K562 (cell line): Measurements from ENCODE around the gene MYCBP. TPM values are rescaled to one million over a fixed set of nuclear protein-coding genes. Genes with fewer than 3 reads are reported as not detected.

ENCODE experiments used
- BHLHE40 ChIP-seq: IDR thresholded peaks from 2 replicates; pipeline ENCODE4 v1.6.1; 2011; ENCODE audit warnings: low read length, improper control_type of control experiment
- CAMTA2 ChIP-seq: fragments of 250-450 bp; sonication (Bioruptor Pico); conservative IDR thresholded peaks from 2 replicates; pipeline ENCODE4 v1.5.1; 2022
- CREM ChIP-seq: IDR thresholded peaks from 2 replicates; pipeline ENCODE4 v1.6.1; 2014; ENCODE audit warnings: antibody characterized with exemption, low read depth
- HDAC1 ChIP-seq, 2 experiments: fragments of 450-650 bp; IDR thresholded peaks; 2 replicates each; pipeline ENCODE4 v1.6.1; 2016 to 2017; ENCODE audit warnings: inconsistent platforms in 1 of 2, mild to moderate bottlenecking in 1 of 2, moderate library complexity in 1 of 2
- HDAC8 ChIP-seq: fragments of 450-650 bp; IDR thresholded peaks from 2 replicates; pipeline ENCODE4 v1.6.1; 2016; ENCODE audit warnings: mild to moderate bottlenecking, missing genetic modification characterization, moderate library complexity, missing compliant biosample characterization
- HMG20A ChIP-seq: fragments of 450-650 bp; formaldehyde crosslinking; conservative IDR thresholded peaks from 2 replicates; pipeline ENCODE4 v1.4.0; 2020; ENCODE audit warnings: mild to moderate bottlenecking, mixed read lengths
- HSF4 ChIP-seq: fragments of 250-450 bp; sonication (Bioruptor Pico); IDR thresholded peaks from 2 replicates; pipeline ENCODE4 v2.1.2; 2022; ENCODE audit warnings: mild to moderate bottlenecking, moderate library complexity, borderline replicate concordance
- KAT2B ChIP-seq: IDR thresholded peaks from one replicate; pipeline ENCODE4 v1.6.1; 2012; ENCODE audit warnings: low read depth, mild to moderate bottlenecking, control low read depth, inconsistent platforms, low read length, moderate library complexity
- MTA3 ChIP-seq: fragments of 450-650 bp; formaldehyde crosslinking; IDR thresholded peaks from 2 replicates; pipeline ENCODE4 v1.6.1; 2017; ENCODE audit warnings: mild to moderate bottlenecking, borderline replicate concordance
- NR2F6 ChIP-seq: fragments of 450-650 bp; formaldehyde crosslinking; IDR thresholded peaks from 2 replicates; pipeline ENCODE4 v1.4.0; 2020; ENCODE audit warnings: mild to moderate bottlenecking
- OTX1 ChIP-seq: fragments of 450-650 bp; formaldehyde crosslinking; IDR thresholded peaks from 2 replicates; pipeline ENCODE4 v1.4.0; 2022; ENCODE audit warnings: mild to moderate bottlenecking
- RAD21 ChIP-seq, 2 experiments: fragments of 250-450 bp in 1 of 2; fragments of 450-650 bp in 1 of 2; sonication (Bioruptor Pico) in 1 of 2; formaldehyde crosslinking in 1 of 2; IDR thresholded peaks in 1 of 2; conservative IDR thresholded peaks in 1 of 2; 2 replicates each; pipeline versions ENCODE4 v1.4.0 to v1.8.0; 2020 to 2022; ENCODE audit warnings: mild to moderate bottlenecking in 2 of 2, moderate library complexity in 1 of 2
- SMC3 ChIP-seq: conservative IDR thresholded peaks from 2 replicates; pipeline ENCODE4 v1.6.1; 2011; ENCODE audit warnings: low read depth, low read length, improper control_type of control experiment; ENCODE audit not compliant: insufficient read depth
- STAT5B ChIP-seq: fragments of 250-450 bp; sonication (Bioruptor Pico); IDR thresholded peaks from 2 replicates; pipeline ENCODE4 v1.8.0; 2021; ENCODE audit warnings: mild to moderate bottlenecking, inconsistent platforms
- ZC3H8 ChIP-seq: fragments of 450-650 bp; IDR thresholded peaks from 2 replicates; pipeline ENCODE4 v1.6.1; 2017
- ZNF3 ChIP-seq: fragments of 250-450 bp; sonication (Bioruptor Pico); IDR thresholded peaks from 2 replicates; pipeline ENCODE4 v1.5.0; 2021; ENCODE audit warnings: mild to moderate bottlenecking, moderate library complexity
- ZNF583 ChIP-seq: fragments of 250-450 bp; sonication (Bioruptor Pico); IDR thresholded peaks from 2 replicates; pipeline ENCODE4 v1.4.0; 2020
- polyA plus RNA-seq, 8 experiments: library from polyadenylated mRNA; depleted of rRNA in 4 of 8; stranded (reverse) in 5 of 8; unstranded in 3 of 8; fragments of >200 nt; fragmentation: Nextera tagmentation in 2 of 8; fragmentation: Illumina TruSeq in 1 of 8; extraction: Ambion mirVana in 2 of 8; extraction: Trizol in 1 of 8; gene quantifications; 2 replicates each; pipeline versions ENCODE4 v1.2.1 to v1.2.3, GENCODE V29; 2011 to 2014; ENCODE audit warnings: inconsistent platforms in 1 of 8, missing spikeins in 1 of 8
- total RNA-seq, 7 experiments: library from RNA; depleted of rRNA in 6 of 7; stranded (reverse); fragments of >200 nt in 6 of 7; fragmentation: Illumina TruSeq in 2 of 7; extraction: Trizol in 2 of 7; gene quantifications; 2 replicates each; pipeline versions ENCODE4 v1.2.1 to v1.2.3, GENCODE V29; 2011 to 2021; ENCODE audit warnings: low replicate concordance in 1 of 7
- TF ChIP-seq, protein P1 (sequence below): sonication (generic); formaldehyde crosslinking; IDR thresholded peaks from 2 replicates; pipeline ENCODE4 v1.5.0; 2020; ENCODE audit warnings: missing genetic modification reagents
- TF ChIP-seq, protein P2 (sequence below): fragments of 250-450 bp; sonication (Bioruptor Pico); IDR thresholded peaks from 2 replicates; pipeline ENCODE4 v1.8.0; 2021; ENCODE audit warnings: moderate library complexity, mild to moderate bottlenecking, inconsistent platforms
- TF ChIP-seq, protein P3 (sequence below): IDR thresholded peaks from 3 replicates; pipeline ENCODE4 v1.6.1; 2011; ENCODE audit warnings: borderline replicate concordance, mild to moderate bottlenecking, moderate library complexity; ENCODE audit not compliant: insufficient read length; ENCODE audit errors: extremely low read depth
- TF ChIP-seq, protein P4 (sequence below): fragments of 200-800 bp; sonication (Bioruptor generic); IDR thresholded peaks from 2 replicates; pipeline ENCODE4 v1.6.1; 2017; ENCODE audit warnings: missing genetic modification characterization, missing compliant biosample characterization

Gene MYCBP
- total and polyA plus RNA-seq, 9 of the 15 experiments (the other 6 are each of a cell fraction or from before 2014, with no cell fraction given) = 32.3 to 253 (median 72.9) TPM

DNA sequence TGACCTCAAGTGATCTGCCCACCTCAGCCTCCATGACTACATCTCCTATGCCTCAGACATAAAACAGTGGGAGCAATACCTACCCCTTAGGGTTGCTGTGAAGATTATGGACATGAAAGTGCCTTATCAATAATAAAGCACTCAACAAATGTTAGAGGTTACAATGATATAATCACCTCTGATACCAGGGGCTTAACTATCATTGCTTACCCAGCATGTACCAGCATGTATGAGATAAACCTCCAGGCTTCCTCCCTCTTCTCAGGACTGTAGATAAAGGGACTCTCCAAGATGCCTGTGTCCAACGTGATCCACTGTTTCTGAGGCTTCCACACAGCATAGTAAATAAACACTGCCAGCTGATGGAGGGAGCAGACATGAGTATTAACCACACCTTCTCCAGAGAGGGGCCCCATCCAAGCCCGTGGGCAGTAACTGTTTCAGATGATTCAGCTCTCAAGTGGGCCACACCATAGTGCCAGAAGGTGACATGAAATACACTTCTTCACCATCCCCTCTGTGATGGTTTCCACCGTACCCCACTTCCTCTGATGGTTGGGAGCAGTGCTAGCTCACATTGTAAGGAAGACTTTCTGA lies 42.3 kb upstream of the MYCBP start (continued):
- TF ChIP-seq MTA3 (peak; percentile 76; the same call in 1 of the 2 replicates), CAMTA2 (no peak), RAD21 (CRISPR knock-in tag; conservative IDR thresholded peaks at IDR 0.05 in 1 of 2, IDR thresholded peaks at IDR 0.05 in 1 of 2) (peak in 1 of 2 experiments; percentile 17; a peak in 1 of 4 replicates), NR2F6 (CRISPR knock-in tag) (no peak), ZC3H8 (no peak), HDAC1 (IDR thresholded peaks at IDR 0.05) (peak; percentile 53 to 79; a peak in 2 of 4 replicates), OTX1 (CRISPR knock-in tag) (0 out of 2 replicates have a peak, but pooled peaks have one; percentile 30), BHLHE40 (peak; percentile 33; the same call in 1 of the 2 replicates), SMC3 (no peak), HMG20A (CRISPR knock-in tag) (no peak), STAT5B (CRISPR knock-in tag) (no peak), KAT2B (no peak), ZNF3 (no peak), CREM (no peak), HSF4 (CRISPR knock-in tag) (no peak), ZNF583 (CRISPR knock-in tag) (0 out of 2 replicates have a peak, but pooled peaks have one; percentile 58), HDAC8 (tag) (no peak)
- TF ChIP-seq, protein P1, sequence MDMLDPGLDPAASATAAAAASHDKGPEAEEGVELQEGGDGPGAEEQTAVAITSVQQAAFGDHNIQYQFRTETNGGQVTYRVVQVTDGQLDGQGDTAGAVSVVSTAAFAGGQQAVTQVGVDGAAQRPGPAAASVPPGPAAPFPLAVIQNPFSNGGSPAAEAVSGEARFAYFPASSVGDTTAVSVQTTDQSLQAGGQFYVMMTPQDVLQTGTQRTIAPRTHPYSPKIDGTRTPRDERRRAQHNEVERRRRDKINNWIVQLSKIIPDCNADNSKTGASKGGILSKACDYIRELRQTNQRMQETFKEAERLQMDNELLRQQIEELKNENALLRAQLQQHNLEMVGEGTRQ (CRISPR knock-in tag) = no peak
- TF ChIP-seq, protein P2, sequence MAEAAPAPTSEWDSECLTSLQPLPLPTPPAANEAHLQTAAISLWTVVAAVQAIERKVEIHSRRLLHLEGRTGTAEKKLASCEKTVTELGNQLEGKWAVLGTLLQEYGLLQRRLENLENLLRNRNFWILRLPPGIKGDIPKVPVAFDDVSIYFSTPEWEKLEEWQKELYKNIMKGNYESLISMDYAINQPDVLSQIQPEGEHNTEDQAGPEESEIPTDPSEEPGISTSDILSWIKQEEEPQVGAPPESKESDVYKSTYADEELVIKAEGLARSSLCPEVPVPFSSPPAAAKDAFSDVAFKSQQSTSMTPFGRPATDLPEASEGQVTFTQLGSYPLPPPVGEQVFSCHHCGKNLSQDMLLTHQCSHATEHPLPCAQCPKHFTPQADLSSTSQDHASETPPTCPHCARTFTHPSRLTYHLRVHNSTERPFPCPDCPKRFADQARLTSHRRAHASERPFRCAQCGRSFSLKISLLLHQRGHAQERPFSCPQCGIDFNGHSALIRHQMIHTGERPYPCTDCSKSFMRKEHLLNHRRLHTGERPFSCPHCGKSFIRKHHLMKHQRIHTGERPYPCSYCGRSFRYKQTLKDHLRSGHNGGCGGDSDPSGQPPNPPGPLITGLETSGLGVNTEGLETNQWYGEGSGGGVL (CRISPR knock-in tag) = no peak
- TF ChIP-seq, protein P3, sequence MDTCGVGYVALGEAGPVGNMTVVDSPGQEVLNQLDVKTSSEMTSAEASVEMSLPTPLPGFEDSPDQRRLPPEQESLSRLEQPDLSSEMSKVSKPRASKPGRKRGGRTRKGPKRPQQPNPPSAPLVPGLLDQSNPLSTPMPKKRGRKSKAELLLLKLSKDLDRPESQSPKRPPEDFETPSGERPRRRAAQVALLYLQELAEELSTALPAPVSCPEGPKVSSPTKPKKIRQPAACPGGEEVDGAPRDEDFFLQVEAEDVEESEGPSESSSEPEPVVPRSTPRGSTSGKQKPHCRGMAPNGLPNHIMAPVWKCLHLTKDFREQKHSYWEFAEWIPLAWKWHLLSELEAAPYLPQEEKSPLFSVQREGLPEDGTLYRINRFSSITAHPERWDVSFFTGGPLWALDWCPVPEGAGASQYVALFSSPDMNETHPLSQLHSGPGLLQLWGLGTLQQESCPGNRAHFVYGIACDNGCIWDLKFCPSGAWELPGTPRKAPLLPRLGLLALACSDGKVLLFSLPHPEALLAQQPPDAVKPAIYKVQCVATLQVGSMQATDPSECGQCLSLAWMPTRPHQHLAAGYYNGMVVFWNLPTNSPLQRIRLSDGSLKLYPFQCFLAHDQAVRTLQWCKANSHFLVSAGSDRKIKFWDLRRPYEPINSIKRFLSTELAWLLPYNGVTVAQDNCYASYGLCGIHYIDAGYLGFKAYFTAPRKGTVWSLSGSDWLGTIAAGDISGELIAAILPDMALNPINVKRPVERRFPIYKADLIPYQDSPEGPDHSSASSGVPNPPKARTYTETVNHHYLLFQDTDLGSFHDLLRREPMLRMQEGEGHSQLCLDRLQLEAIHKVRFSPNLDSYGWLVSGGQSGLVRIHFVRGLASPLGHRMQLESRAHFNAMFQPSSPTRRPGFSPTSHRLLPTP = no peak
- TF ChIP-seq, protein P4, sequence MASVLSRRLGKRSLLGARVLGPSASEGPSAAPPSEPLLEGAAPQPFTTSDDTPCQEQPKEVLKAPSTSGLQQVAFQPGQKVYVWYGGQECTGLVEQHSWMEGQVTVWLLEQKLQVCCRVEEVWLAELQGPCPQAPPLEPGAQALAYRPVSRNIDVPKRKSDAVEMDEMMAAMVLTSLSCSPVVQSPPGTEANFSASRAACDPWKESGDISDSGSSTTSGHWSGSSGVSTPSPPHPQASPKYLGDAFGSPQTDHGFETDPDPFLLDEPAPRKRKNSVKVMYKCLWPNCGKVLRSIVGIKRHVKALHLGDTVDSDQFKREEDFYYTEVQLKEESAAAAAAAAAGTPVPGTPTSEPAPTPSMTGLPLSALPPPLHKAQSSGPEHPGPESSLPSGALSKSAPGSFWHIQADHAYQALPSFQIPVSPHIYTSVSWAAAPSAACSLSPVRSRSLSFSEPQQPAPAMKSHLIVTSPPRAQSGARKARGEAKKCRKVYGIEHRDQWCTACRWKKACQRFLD (CRISPR knock-in tag) = peak; percentile 90; the same call in 1 of the 2 replicates
